SK-N-SH (cell line): ENCODE data around the gene NBEA.

ENCODE experiments used
- CHD2 ChIP-seq: fragments of 150-350 bp; IDR thresholded peaks from 2 replicates; pipeline ENCODE4 v1.6.1; 2018; ENCODE audit warnings: low read length; ENCODE audit not compliant: partially characterized antibody
- CTCF ChIP-seq: fragments of 200-600 bp; sonication (generic); IDR thresholded peaks from 2 replicates; pipeline ENCODE4 v1.6.1; 2017; ENCODE audit warnings: antibody characterized with exemption, mild to moderate bottlenecking, moderate library complexity
- EP300 ChIP-seq, 2 experiments: IDR thresholded peaks; 2 replicates each; pipeline versions ENCODE4 v1.4.0 to v1.6.1; 2012; ENCODE audit warnings: borderline replicate concordance in 1 of 2, low read depth in 1 of 2, low read length in 1 of 2
- FOXJ3 ChIP-seq: sonication (generic); formaldehyde crosslinking; IDR thresholded peaks from 2 replicates; pipeline ENCODE4 v1.5.1; 2020; ENCODE audit warnings: mild to moderate bottlenecking, missing genetic modification reagents
- FOXM1 ChIP-seq: IDR thresholded peaks from 2 replicates; pipeline ENCODE4 v1.4.0; 2012; ENCODE audit warnings: low read depth, mild to moderate bottlenecking
- JUND ChIP-seq: IDR thresholded peaks from 2 replicates; pipeline ENCODE4 v1.4.0; 2012
- NRF1 ChIP-seq: IDR thresholded peaks from 2 replicates; pipeline ENCODE4 v1.6.1; 2012; ENCODE audit warnings: low read depth, mild to moderate bottlenecking, low read length
- POLR2AphosphoS5 ChIP-seq: IDR thresholded peaks from 2 replicates; pipeline ENCODE4 v1.6.1; 2012; ENCODE audit warnings: low read depth, low read length
- RAD21 ChIP-seq: IDR thresholded peaks from 2 replicates; pipeline ENCODE4 v1.6.1; 2012; ENCODE audit warnings: mild to moderate bottlenecking, low read length
- SMC3 ChIP-seq: IDR thresholded peaks from 2 replicates; pipeline ENCODE4 v1.6.1; 2012; ENCODE audit warnings: low read depth, low read length, improper control_type of control experiment
- YY1 ChIP-seq: IDR thresholded peaks from 2 replicates; pipeline ENCODE4 v1.4.0; 2012; ENCODE audit warnings: low read depth, mild to moderate bottlenecking
- ZBTB33 ChIP-seq: IDR thresholded peaks from 2 replicates; pipeline ENCODE4 v1.4.0; 2012; ENCODE audit warnings: low read depth, borderline replicate concordance

- TF ChIP-seq NRF1 = no peak
- no peak for TF ChIP-seq CTCF
- TF ChIP-seq JUND = no peak
- no peak for TF ChIP-seq FOXM1
- no peak for TF ChIP-seq POLR2AphosphoS5
- no peak for TF ChIP-seq FOXJ3 (CRISPR knock-in tag)
- TF ChIP-seq EP300 (IDR thresholded peaks at IDR 0.05; ENCODE audit: borderline replicate concordance in 1 of 2, low read depth in 1 of 2, low read length in 1 of 2) = peak in 1 of 2 experiments; percentile 35; a peak in 1 of 4 replicates
- TF ChIP-seq ZBTB33 = no peak
- no peak for TF ChIP-seq YY1
- TF ChIP-seq RAD21 = no peak
- TF ChIP-seq SMC3 = no peak
- TF ChIP-seq CHD2 = no peak
Measured at GRCh38 chr13:35593651-35594050, 651.6 kb downstream of the NBEA start.
